HepG2 (cell line): ENCODE results near the gene GRIK4. TPM values are rescaled to one million over a fixed set of nuclear protein-coding genes. Genes with fewer than 3 reads are reported as not detected.

Experiments used
- ATAC-seq: fragments of 200-7000 bp; cut with Tn5 transposase; 3 replicates; pipeline ENCODE4 v1.9.1; 2020; ENCODE audit warnings: mild to moderate bottlenecking, moderate library complexity
- BruUV-seq: library from RNA; stranded (reverse); fragments of 400-500 nt; replicated peaks from 2 replicates; lab custom pipeline; 2021; lab: Mats Ljungman, UMichigan
- CTCF ChIA-PET: fragments of 300-600 bp; formaldehyde crosslinking; extraction: SDS; loops from one replicate; lab custom pipeline; 2021; ENCODE audit warnings: low total read pairs, inconsistent platforms, low intra/inter-chr PET ratio; lab: Yijun Ruan, JAX
- POLR2A ChIA-PET: fragments of 350-600 bp; sonication (Branson Sonifier 250); formaldehyde crosslinking; loops from one replicate; lab custom pipeline; 2020; ENCODE audit warnings: antibody characterized with exemption, inconsistent platforms; lab: Yijun Ruan, JAX
- DNase-seq: peaks from one replicate; pipeline ENCODE4 v3.0.0-alpha.2; 2015; ENCODE audit warnings: low spot score
- FAIRE-seq: peaks from 3 replicates; lab custom pipeline; 2011; peaks lifted over from hg19 to GRCh38; lab: Jason Lieb, UNC
- H2AFZ ChIP-seq: one replicate; pipeline ENCODE4 v1.6.1; 2011; ENCODE audit warnings: low read length, inconsistent platforms
- H3K27ac ChIP-seq: fragments of 300-600 bp; 3 replicates; pipeline ENCODE4 v1.8.0; 2011; ENCODE audit warnings: mixed run types, mild to moderate bottlenecking, mixed read lengths, low read length, inconsistent platforms; ENCODE audit not compliant: insufficient read depth; ENCODE audit errors: extremely low read length
- H3K27me3 ChIP-seq, 2 experiments: fragments of 200-600 bp in 1 of 2; 2 replicates in 1 of 2; 3 replicates in 1 of 2; pipeline versions ENCODE4 v1.6.0 to v1.8.0; 2011; ENCODE audit warnings: low read length in 2 of 2, mild to moderate bottlenecking in 2 of 2, moderate library complexity in 2 of 2, inconsistent platforms in 1 of 2; ENCODE audit not compliant: insufficient read depth in 2 of 2, control insufficient read depth in 1 of 2
- H3K36me3 ChIP-seq, 2 experiments: fragments of 200-600 bp in 1 of 2; replicated peaks in 1 of 2; 2 replicates in 1 of 2; 3 replicates in 1 of 2; pipeline versions ENCODE4 v1.5.1 to v1.8.0; 2011; ENCODE audit warnings: low read length in 2 of 2, inconsistent platforms in 1 of 2; ENCODE audit not compliant: insufficient read depth in 2 of 2, control insufficient read depth in 1 of 2
- H3K4me1 ChIP-seq: 2 replicates; pipeline ENCODE4 v1.5.1; 2012; ENCODE audit warnings: low read length, inconsistent platforms; ENCODE audit not compliant: insufficient read depth
- H3K4me2 ChIP-seq: 2 replicates; pipeline ENCODE4 v1.6.0; 2011; ENCODE audit warnings: low read depth, low read length, inconsistent platforms
- H3K4me3 ChIP-seq, 3 experiments: fragments of 200-600 bp in 1 of 3; sonication (generic), shearing (Covaris generic) in 1 of 3; replicated peaks in 1 of 3; 2 replicates each; pipeline ENCODE4 v1.5.1; 2011 to 2016; ENCODE audit warnings: low read length in 3 of 3, inconsistent platforms in 2 of 3, low read depth in 2 of 3, mild to moderate bottlenecking in 2 of 3, control low read depth in 1 of 3, mixed read lengths in 1 of 3; ENCODE audit not compliant: insufficient read depth in 1 of 3
- H3K79me2 ChIP-seq: one replicate; pipeline ENCODE4 v1.6.1; 2011; ENCODE audit warnings: low read length, inconsistent platforms; ENCODE audit not compliant: insufficient read depth
- H3K9ac ChIP-seq: 2 replicates; pipeline ENCODE4 v1.6.0; 2011; ENCODE audit warnings: mild to moderate bottlenecking, low read depth, low read length, inconsistent platforms; ENCODE audit not compliant: insufficient read depth
- H3K9me3 ChIP-seq: 2 replicates; pipeline ENCODE4 v1.5.1; 2012; ENCODE audit warnings: mild to moderate bottlenecking, low read length
- H4K20me1 ChIP-seq: 2 replicates; pipeline ENCODE4 v1.6.0; 2011; ENCODE audit warnings: inconsistent platforms, mild to moderate bottlenecking, low read length, moderate library complexity; ENCODE audit not compliant: insufficient read depth
- GMEB1 ChIP-seq: sonication (generic); formaldehyde crosslinking; IDR thresholded peaks from 2 replicates; pipeline ENCODE4 v1.5.1; 2020; ENCODE audit warnings: missing genetic modification reagents, mild to moderate bottlenecking, borderline replicate concordance
- GPN1 ChIP-seq: sonication (generic); formaldehyde crosslinking; IDR thresholded peaks from 2 replicates; pipeline ENCODE4 v1.5.1; 2020; ENCODE audit warnings: missing genetic modification reagents, borderline replicate concordance
- GTF2F1 ChIP-seq: fragments of 150-350 bp; IDR thresholded peaks from 2 replicates; pipeline ENCODE4 v1.6.1; 2014; ENCODE audit warnings: low read length
- HINFP ChIP-seq: sonication (generic); formaldehyde crosslinking; IDR thresholded peaks from 2 replicates; pipeline ENCODE4 v1.4.0; 2020; ENCODE audit warnings: low read depth, mild to moderate bottlenecking, missing genetic modification reagents
- HOXA7 ChIP-seq: sonication (generic); formaldehyde crosslinking; IDR thresholded peaks from 2 replicates; pipeline ENCODE4 v1.8.1; 2022; ENCODE audit warnings: mild to moderate bottlenecking, missing genetic modification reagents, moderate library complexity
- IKZF1 ChIP-seq: fragments of 450-650 bp; IDR thresholded peaks from 2 replicates; pipeline ENCODE4 v1.7.1; 2016
- NFYC ChIP-seq: IDR thresholded peaks from 2 replicates; pipeline ENCODE4 v1.6.1; 2016; ENCODE audit warnings: missing genetic modification reagents, missing compliant biosample characterization
- REPIN1 ChIP-seq: sonication (generic); formaldehyde crosslinking; IDR thresholded peaks from 2 replicates; pipeline ENCODE4 v1.8.0; 2022; ENCODE audit warnings: missing genetic modification reagents, low read depth, mild to moderate bottlenecking, borderline replicate concordance
- SP4 ChIP-seq: sonication (generic); formaldehyde crosslinking; IDR thresholded peaks from 2 replicates; pipeline ENCODE4 v1.8.1; 2023; ENCODE audit warnings: mild to moderate bottlenecking, missing genetic modification reagents
- ZBTB38 ChIP-seq: sonication (generic); formaldehyde crosslinking; IDR thresholded peaks from 2 replicates; pipeline ENCODE4 v1.5.1; 2020; ENCODE audit warnings: mild to moderate bottlenecking, missing genetic modification reagents
- ZNF556 ChIP-seq: sonication (generic); formaldehyde crosslinking; IDR thresholded peaks from 2 replicates; pipeline ENCODE4 v1.4.0; 2020; ENCODE audit warnings: mild to moderate bottlenecking, missing genetic modification reagents, borderline replicate concordance
- ZNF710 ChIP-seq: sonication (generic); formaldehyde crosslinking; IDR thresholded peaks from 2 replicates; pipeline ENCODE4 v1.5.0; 2020; ENCODE audit warnings: mild to moderate bottlenecking, missing genetic modification reagents, borderline replicate concordance
- ZNF737 ChIP-seq: sonication (generic); formaldehyde crosslinking; IDR thresholded peaks from 2 replicates; pipeline ENCODE4 v1.5.0; 2020; ENCODE audit warnings: missing genetic modification reagents, mild to moderate bottlenecking, borderline replicate concordance
- ZNF772 ChIP-seq: sonication (generic); formaldehyde crosslinking; IDR thresholded peaks from 2 replicates; pipeline ENCODE4 v1.5.0; 2020; ENCODE audit warnings: mild to moderate bottlenecking, missing genetic modification reagents
- WGBS: methylation state at CpG from one replicate; pipeline ENCODE4 v1.1.6; 2017; ENCODE audit warnings: low lambda C conversion rate; 5-methylcytosine and 5-hydroxymethylcytosine counted together
- in situ Hi-C: cut with HindIII; loops from 2 replicates; pipeline ENCODE4 v1.10.0; 2017; ENCODE audit warnings: low pct_unique_long_range_greater_than_20kb; ENCODE audit not compliant: extremely low pct_ligation_motif_present
- intact Hi-C: fragments of 100-400 bp; cut with micrococcal nuclease; formaldehyde crosslinking; loops from one replicate; pipeline ENCODE4 v1.10.0; 2022; ENCODE audit not compliant: unreplicated experiment
- polyA plus RNA-seq, 8 experiments: library from polyadenylated mRNA; depleted of rRNA in 3 of 8; stranded (reverse) in 7 of 8; unstranded in 1 of 8; fragments of >200 nt; fragmentation: Illumina TruSeq in 4 of 8; extraction: Trizol in 4 of 8; gene quantifications; 2 replicates each; pipeline versions ENCODE4 v1.2.1 to v1.2.3, GENCODE V29; 2011 to 2016; ENCODE audit warnings: low read depth in 4 of 8, missing spikeins in 1 of 8, mixed read lengths in 1 of 8; ENCODE audit not compliant: insufficient read depth in 1 of 8
- total RNA-seq, 5 experiments: library from RNA; depleted of rRNA; stranded (reverse); fragments of >200 nt; fragmentation: Illumina TruSeq; extraction: Trizol; gene quantifications; 2 replicates each; pipeline ENCODE4 v1.2.3, GENCODE V29; 2016; ENCODE audit warnings: low read depth in 1 of 5

Gene GRIK4
- total and polyA plus RNA-seq, 2 of the 13 experiments (the other 11 are each of a cell fraction or from before 2014, with no cell fraction given), result 0.04 to 0.07 TPM

GRCh38 chr11:120704256-120704750, 192.8 kb downstream of the GRIK4 start:
- in situ Hi-C loops, result no loop called here
- Histone ChIP-seq H3K79me2 (no peaks in the 10 kb centered on the region), H3K27me3 (0 out of 5 replicates have a peak, but pooled peaks cover 0 to 5% of the 10 kb centered on the region in 2 experiments), H3K27ac (no peak overlapping the region), H3K4me3 (no peak overlapping the region), H2AFZ (no peak overlapping the region), H3K4me1 (peaks cover 9% of the 10 kb centered on the region), H4K20me1 (no peaks in the 10 kb centered on the region), H3K36me3 (no peaks in the 10 kb centered on the region), H3K9ac (no peak overlapping the region), H3K4me2 (no peak overlapping the region)
- WGBS, result 29% methylated on average over 4 of the region's 4 CpGs
- CTCF ChIA-PET, result no interaction called here
- FAIRE-seq (no peak), ATAC-seq (no peak), DNase-seq (no peak)
- BruUV-seq, result no TSS peak
- intact Hi-C loops, result no loop called here
- POLR2A ChIA-PET, result no interaction called here
- TF ChIP-seq ZNF710 (CRISPR knock-in tag) (no peak), REPIN1 (CRISPR knock-in tag) (no peak), NFYC (CRISPR knock-in tag) (no peak)
- TF ChIP-seq, all 625 proteins: peak for 0
- no peaks in the 10 kb centered on the region for H3K9me3 ChIP-seq

- DNase-seq (no peak), FAIRE-seq (no peak)
- TF ChIP-seq GTF2F1 (no peak), HINFP (CRISPR knock-in tag) (no peak), SP4 (CRISPR knock-in tag) (no peak), ZNF772 (CRISPR knock-in tag) (no peak), ZNF556 (no peak), ZNF737 (no peak), HOXA7 (CRISPR knock-in tag) (no peak), ZBTB38 (CRISPR knock-in tag) (no peak), GMEB1 (CRISPR knock-in tag) (no peak), IKZF1 (no peak), GPN1 (no peak)
Measured at GRCh38 chr11:120706257-120706656, 194.7 kb downstream of the GRIK4 start.

More at GRCh38 chr11:120706257-120706656, 194.7 kb downstream of the GRIK4 start:
- no peak for ATAC-seq
- Histone ChIP-seq H3K4me2 (no peak overlapping the region), H3K36me3 (no peaks in the 10 kb centered on the region), H3K27me3 (0 out of 5 replicates have a peak, but pooled peaks cover 0 to 5% of the 10 kb centered on the region in 2 experiments), H3K9ac (no peak overlapping the region), H2AFZ (no peak overlapping the region), H3K4me3 (no peak overlapping the region), H3K9me3 (no peaks in the 10 kb centered on the region), H3K4me1 (peaks cover 29% of the 10 kb centered on the region), H3K27ac (no peak overlapping the region), H4K20me1 (no peaks in the 10 kb centered on the region), H3K79me2 (no peaks in the 10 kb centered on the region)
- POLR2A ChIA-PET, result no interaction called here
- intact Hi-C loops, result no loop called here
- CTCF ChIA-PET, result no interaction called here
- WGBS, result 51% methylated on average over 5 of the region's 5 CpGs
- no TSS peak for BruUV-seq
- in situ Hi-C loops, result no loop called here
